ENCODE data around the gene ABHD17C. TPM values are rescaled to one million over a fixed set of nuclear protein-coding genes. Genes with fewer than 3 reads are reported as not detected.

Gene ABHD17C
- total and polyA plus RNA-seq, 2 experiments from 2014 or later: 11.3 to 23.8 TPM

GRCh38 chr15:80699981-80700380, 4.9 kb downstream of the ABHD17C start:
- peaks cover 22% of the 10 kb centered on the region for H3K27me3 ChIP-seq (ENCODE audit: insufficient read depth)
- peaks cover 68% of the 10 kb centered on the region for H3K79me2 ChIP-seq (replicated peaks; ENCODE audit: insufficient read depth)
- TF ChIP-seq ZNF331 (CRISPR knock-in tag; IDR thresholded peaks at IDR 0.05; ENCODE audit: low read depth): no peak
- TF ChIP-seq EZH2phosphoT487 (IDR thresholded peaks at IDR 0.05; ENCODE audit: unreplicated experiment): no peak
- TF ChIP-seq, protein P1, sequence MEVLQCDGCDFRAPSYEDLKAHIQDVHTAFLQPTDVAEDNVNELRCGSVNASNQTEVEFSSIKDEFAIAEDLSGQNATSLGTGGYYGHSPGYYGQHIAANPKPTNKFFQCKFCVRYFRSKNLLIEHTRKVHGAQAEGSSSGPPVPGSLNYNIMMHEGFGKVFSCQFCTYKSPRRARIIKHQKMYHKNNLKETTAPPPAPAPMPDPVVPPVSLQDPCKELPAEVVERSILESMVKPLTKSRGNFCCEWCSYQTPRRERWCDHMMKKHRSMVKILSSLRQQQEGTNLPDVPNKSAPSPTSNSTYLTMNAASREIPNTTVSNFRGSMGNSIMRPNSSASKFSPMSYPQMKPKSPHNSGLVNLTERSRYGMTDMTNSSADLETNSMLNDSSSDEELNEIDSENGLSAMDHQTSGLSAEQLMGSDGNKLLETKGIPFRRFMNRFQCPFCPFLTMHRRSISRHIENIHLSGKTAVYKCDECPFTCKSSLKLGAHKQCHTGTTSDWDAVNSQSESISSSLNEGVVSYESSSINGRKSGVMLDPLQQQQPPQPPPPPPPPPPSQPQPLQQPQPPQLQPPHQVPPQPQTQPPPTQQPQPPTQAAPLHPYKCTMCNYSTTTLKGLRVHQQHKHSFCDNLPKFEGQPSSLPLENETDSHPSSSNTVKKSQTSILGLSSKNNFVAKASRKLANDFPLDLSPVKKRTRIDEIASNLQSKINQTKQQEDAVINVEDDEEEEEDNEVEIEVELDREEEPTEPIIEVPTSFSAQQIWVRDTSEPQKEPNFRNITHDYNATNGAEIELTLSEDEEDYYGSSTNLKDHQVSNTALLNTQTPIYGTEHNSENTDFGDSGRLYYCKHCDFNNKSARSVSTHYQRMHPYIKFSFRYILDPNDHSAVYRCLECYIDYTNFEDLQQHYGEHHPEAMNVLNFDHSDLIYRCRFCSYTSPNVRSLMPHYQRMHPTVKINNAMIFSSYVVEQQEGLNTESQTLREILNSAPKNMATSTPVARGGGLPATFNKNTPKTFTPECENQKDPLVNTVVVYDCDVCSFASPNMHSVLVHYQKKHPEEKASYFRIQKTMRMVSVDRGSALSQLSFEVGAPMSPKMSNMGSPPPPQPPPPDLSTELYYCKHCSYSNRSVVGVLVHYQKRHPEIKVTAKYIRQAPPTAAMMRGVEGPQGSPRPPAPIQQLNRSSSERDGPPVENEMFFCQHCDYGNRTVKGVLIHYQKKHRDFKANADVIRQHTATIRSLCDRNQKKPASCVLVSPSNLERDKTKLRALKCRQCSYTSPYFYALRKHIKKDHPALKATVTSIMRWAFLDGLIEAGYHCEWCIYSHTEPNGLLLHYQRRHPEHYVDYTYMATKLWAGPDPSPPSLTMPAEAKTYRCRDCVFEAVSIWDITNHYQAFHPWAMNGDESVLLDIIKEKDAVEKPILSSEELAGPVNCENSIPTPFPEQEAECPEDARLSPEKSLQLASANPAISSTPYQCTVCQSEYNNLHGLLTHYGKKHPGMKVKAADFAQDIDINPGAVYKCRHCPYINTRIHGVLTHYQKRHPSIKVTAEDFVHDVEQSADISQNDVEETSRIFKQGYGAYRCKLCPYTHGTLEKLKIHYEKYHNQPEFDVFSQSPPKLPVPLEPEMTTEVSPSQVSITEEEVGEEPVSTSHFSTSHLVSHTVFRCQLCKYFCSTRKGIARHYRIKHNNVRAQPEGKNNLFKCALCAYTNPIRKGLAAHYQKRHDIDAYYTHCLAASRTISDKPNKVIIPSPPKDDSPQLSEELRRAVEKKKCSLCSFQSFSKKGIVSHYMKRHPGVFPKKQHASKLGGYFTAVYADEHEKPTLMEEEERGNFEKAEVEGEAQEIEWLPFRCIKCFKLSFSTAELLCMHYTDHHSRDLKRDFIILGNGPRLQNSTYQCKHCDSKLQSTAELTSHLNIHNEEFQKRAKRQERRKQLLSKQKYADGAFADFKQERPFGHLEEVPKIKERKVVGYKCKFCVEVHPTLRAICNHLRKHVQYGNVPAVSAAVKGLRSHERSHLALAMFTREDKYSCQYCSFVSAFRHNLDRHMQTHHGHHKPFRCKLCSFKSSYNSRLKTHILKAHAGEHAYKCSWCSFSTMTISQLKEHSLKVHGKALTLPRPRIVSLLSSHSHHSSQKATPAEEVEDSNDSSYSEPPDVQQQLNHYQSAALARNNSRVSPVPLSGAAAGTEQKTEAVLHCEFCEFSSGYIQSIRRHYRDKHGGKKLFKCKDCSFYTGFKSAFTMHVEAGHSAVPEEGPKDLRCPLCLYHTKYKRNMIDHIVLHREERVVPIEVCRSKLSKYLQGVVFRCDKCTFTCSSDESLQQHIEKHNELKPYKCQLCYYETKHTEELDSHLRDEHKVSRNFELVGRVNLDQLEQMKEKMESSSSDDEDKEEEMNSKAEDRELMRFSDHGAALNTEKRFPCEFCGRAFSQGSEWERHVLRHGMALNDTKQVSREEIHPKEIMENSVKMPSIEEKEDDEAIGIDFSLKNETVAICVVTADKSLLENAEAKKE (CRISPR knock-in tag; IDR thresholded peaks at IDR 0.05): no peak
- no peak for TF ChIP-seq STAT1 (IDR thresholded peaks at IDR 0.05; ENCODE audit: unreplicated experiment)
- TF ChIP-seq, protein P2, sequence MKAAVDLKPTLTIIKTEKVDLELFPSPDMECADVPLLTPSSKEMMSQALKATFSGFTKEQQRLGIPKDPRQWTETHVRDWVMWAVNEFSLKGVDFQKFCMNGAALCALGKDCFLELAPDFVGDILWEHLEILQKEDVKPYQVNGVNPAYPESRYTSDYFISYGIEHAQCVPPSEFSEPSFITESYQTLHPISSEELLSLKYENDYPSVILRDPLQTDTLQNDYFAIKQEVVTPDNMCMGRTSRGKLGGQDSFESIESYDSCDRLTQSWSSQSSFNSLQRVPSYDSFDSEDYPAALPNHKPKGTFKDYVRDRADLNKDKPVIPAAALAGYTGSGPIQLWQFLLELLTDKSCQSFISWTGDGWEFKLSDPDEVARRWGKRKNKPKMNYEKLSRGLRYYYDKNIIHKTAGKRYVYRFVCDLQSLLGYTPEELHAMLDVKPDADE (IDR thresholded peaks at IDR 0.05): no peak
- TF ChIP-seq NANOG (IDR thresholded peaks at IDR 0.05; ENCODE audit: borderline replicate concordance): no peak
- TF ChIP-seq POLR2AphosphoS5 (IDR thresholded peaks at IDR 0.05; ENCODE audit: low read depth): no peak
- no peak for TF ChIP-seq EZH2 (IDR thresholded peaks at IDR 0.05; ENCODE audit: low read depth, unreplicated experiment)
- no peak for TF ChIP-seq REST (IDR thresholded peaks at IDR 0.05; ENCODE audit: unreplicated experiment)
- TF ChIP-seq CTCF (conservative IDR thresholded peaks at IDR 0.05; ENCODE audit: low read depth in 2 of 2): no peak
- no peak for TF ChIP-seq ZNF114 (CRISPR knock-in tag; IDR thresholded peaks at IDR 0.05)
- no peak for TF ChIP-seq CREB1 (CRISPR knock-in tag; IDR thresholded peaks at IDR 0.05; ENCODE audit: low read depth)
- TF ChIP-seq JUNB (IDR thresholded peaks at IDR 0.05; ENCODE audit: unreplicated experiment): no peak
- ATAC-seq (no peak), DNase-seq (ENCODE audit: low spot score) (no peak)
- Mint-ChIP-seq H3K4me3 (no peak overlapping the region), H3K9me3 (no peaks in the 10 kb centered on the region), H3K27ac (no peak overlapping the region), H3K27me3 (ENCODE audit: insufficient read depth, low read depth, poor library complexity) (peaks cover 11% of the 10 kb centered on the region), H3K4me1 (peaks cover 36% of the 10 kb centered on the region), H3K36me3 (ENCODE audit: low read depth) (peaks cover 3% of the 10 kb centered on the region; the same call in 2 of the 3 replicates)
- no peak overlapping the region for H2AFZ ChIP-seq
- no peaks in the 10 kb centered on the region for H3K9me2 ChIP-seq (ENCODE audit: insufficient read depth)
- H4K20me1 ChIP-seq (replicated peaks; ENCODE audit: insufficient read depth): peaks cover 10% of the 10 kb centered on the region
- H3K4me2 ChIP-seq: no peak overlapping the region
- H3K4me1 ChIP-seq (ENCODE audit: insufficient read depth): peaks cover 29% of the 10 kb centered on the region
- H3K4me3 ChIP-seq: no peak overlapping the region
- H3K36me3 ChIP-seq (ENCODE audit: insufficient read depth): no peaks in the 10 kb centered on the region
- H3K27ac ChIP-seq (ENCODE audit: low read depth): no peak overlapping the region
- H3F3A ChIP-seq (replicated peaks; ENCODE audit: low read depth): no peaks in the 10 kb centered on the region
